Measurements from ENCODE around the gene ADAR.
"Not testable (repeated sequence)": the region's sequence is repeated elsewhere in the genome, so short reads cannot be mapped to it uniquely, and the experiment has no call there.

The ADAR gene

DNA sequence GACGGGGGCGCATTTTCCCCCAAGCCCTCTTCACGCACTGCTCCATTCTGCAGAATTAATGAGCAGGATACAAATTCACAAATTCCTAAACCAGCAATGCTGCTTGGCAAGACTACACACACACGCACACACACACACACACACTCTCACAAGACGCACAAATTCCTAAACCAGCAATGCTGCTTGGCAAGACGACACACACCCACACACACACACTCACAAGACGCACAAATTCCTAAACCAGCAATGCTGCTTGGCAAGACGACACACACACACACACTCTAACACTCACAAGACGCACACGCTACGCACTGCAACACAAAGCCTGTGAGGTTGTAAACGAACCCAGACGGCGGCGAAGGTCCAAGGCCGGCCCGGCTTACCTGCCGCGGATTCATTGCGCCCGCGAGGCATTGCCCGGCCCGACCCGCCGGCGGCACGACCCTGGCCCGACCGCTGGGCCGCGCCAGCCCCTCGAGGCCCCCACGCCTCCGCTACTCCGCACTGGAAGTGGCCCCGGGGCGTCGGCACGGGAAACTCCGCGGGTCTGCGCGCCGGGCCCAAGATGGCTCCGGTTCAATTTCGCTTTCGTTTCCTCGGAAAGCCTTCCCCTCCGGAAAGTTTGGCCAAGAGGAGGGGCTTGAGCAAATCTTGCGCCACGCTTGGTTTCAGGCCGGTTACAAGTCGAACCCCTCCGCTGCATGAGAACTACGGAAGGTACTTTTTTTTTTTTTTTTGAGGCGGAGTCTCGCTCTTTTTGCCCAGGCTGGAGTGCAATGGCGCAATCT lies at the start of gene ADAR:
ADAR (minus strand) TSS at position 578 of the 788 bp plus-strand sequence; CDS start at position 398, 180 bp downstream.
- Histone ChIP-seq H3K9ac (ENCODE audit: low read depth in 1 of 2, low read length in 2 of 2) (peak within 1 kb of the TSS; percentile 89 to 96), H3K4me1 (ENCODE audit: control insufficient read depth in 2 of 2, insufficient read depth in 2 of 2, low read length in 2 of 2) (peaks cover 10 to 17% of the 10 kb centered on the region in 2 donors), H3K27ac (ENCODE audit: low read depth in 2 of 2, low read length in 2 of 2) (peak within 1 kb of the TSS; percentile 96), H3K4me3 (ENCODE audit: low read length in 2 of 2) (peak within 1 kb of the TSS; percentile 94 to 98), H3K9me3 (ENCODE audit: control insufficient read depth in 2 of 2, low read length in 2 of 2) (no peaks in the 10 kb centered on the region), H3K36me3 (ENCODE audit: control insufficient read depth in 2 of 2, insufficient read depth in 2 of 2, low read length in 2 of 2) (peaks cover 0 to 4% of the 10 kb centered on the region in 2 donors), H3K27me3 (ENCODE audit: control insufficient read depth in 2 of 2, insufficient read depth in 2 of 2, low read length in 2 of 2) (no peaks in the 10 kb centered on the region)

DNA sequence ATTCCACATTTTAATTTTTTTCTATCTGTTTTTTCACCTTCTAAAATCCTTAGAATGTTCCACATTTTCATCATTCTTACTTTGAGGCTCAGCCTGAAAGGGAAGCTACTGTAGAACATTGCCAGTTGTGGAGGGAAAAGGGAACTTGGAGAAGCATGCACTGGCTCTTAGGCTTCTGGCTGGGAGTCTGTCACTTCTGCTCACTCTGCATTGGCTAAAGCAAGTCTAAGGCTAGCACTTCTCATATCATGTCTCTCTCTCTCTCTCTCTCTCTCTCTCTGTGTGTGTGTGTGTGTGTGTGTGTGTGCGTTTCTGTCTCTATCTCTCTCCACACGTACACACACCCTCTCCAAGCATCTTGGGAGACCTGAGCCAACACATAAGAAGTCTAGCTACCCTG lies 49.6 kb upstream of the ADAR start:
- Histone ChIP-seq H3K27ac (ENCODE audit: low read depth in 2 of 2, low read length in 2 of 2) (no peak overlapping the region), H3K4me3 (ENCODE audit: low read length in 2 of 2) (no peak overlapping the region), H3K36me3 (ENCODE audit: control insufficient read depth in 2 of 2, insufficient read depth in 2 of 2, low read length in 2 of 2) (no peaks in the 10 kb centered on the region), H3K9ac (ENCODE audit: low read depth in 1 of 2, low read length in 2 of 2) (no peak overlapping the region), H3K27me3 (ENCODE audit: control insufficient read depth in 2 of 2, insufficient read depth in 2 of 2, low read length in 2 of 2) (peaks cover 0 to 5% of the 10 kb centered on the region in 2 donors), H3K4me1 (ENCODE audit: control insufficient read depth in 2 of 2, insufficient read depth in 2 of 2, low read length in 2 of 2) (no peaks in the 10 kb centered on the region), H3K9me3 (ENCODE audit: control insufficient read depth in 2 of 2, low read length in 2 of 2) (no peaks in the 10 kb centered on the region)

DNA sequence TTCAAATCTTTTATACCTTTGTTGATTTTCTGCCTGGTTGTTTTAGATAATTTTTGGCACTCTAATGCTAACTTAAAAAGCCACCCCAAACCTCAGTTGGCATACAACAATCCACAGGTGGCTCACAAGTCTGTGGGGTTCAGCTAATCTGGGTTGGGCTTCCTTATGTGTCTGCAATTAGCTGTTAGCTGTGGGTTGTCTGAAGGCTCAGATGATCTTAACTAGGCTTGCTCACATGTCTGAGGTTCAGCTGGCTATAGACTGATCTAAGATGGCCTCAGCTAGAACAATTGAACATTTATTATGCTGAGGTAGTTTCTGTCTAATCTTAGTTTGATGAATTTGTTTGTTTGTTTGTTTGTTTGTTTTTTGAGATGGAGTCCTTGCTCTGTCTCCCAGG lies 44.9 kb upstream of the ADAR start:
- Histone ChIP-seq H3K27me3 (ENCODE audit: control insufficient read depth in 2 of 2, insufficient read depth in 2 of 2, low read length in 2 of 2) (peaks cover 0 to 5% of the 10 kb centered on the region in 2 donors), H3K9me3 (ENCODE audit: control insufficient read depth in 2 of 2, low read length in 2 of 2) (no peaks in the 10 kb centered on the region)

GRCh38 chr1:154644724-154645123 lies 36.7 kb upstream of the ADAR start:
- H3K9ac ChIP-seq (ENCODE audit: low read depth in 1 of 2, low read length in 2 of 2); H3K4me1 ChIP-seq (ENCODE audit: control insufficient read depth in 2 of 2, insufficient read depth in 2 of 2, low read length in 2 of 2); H3K9me3 ChIP-seq (ENCODE audit: control insufficient read depth in 2 of 2, low read length in 2 of 2); H3K4me3 ChIP-seq (ENCODE audit: low read length in 2 of 2); H3K36me3 ChIP-seq (ENCODE audit: control insufficient read depth in 2 of 2, insufficient read depth in 2 of 2, low read length in 2 of 2); H3K27me3 ChIP-seq (ENCODE audit: control insufficient read depth in 2 of 2, insufficient read depth in 2 of 2, low read length in 2 of 2); H3K27ac ChIP-seq (ENCODE audit: low read depth in 2 of 2, low read length in 2 of 2): not testable (repeated sequence)

More for the DNA sequence above, 44.9 kb upstream of the ADAR start:
- no peak overlapping the region for H3K9ac ChIP-seq (ENCODE audit: low read depth in 1 of 2, low read length in 2 of 2)
- no peaks in the 10 kb centered on the region for H3K4me1 ChIP-seq (ENCODE audit: control insufficient read depth in 2 of 2, insufficient read depth in 2 of 2, low read length in 2 of 2)
- no peak overlapping the region for H3K27ac ChIP-seq (ENCODE audit: low read depth in 2 of 2, low read length in 2 of 2)
- no peak overlapping the region for H3K4me3 ChIP-seq (ENCODE audit: low read length in 2 of 2)
- H3K36me3 ChIP-seq (ENCODE audit: control insufficient read depth in 2 of 2, insufficient read depth in 2 of 2, low read length in 2 of 2): no peaks in the 10 kb centered on the region

DNA sequence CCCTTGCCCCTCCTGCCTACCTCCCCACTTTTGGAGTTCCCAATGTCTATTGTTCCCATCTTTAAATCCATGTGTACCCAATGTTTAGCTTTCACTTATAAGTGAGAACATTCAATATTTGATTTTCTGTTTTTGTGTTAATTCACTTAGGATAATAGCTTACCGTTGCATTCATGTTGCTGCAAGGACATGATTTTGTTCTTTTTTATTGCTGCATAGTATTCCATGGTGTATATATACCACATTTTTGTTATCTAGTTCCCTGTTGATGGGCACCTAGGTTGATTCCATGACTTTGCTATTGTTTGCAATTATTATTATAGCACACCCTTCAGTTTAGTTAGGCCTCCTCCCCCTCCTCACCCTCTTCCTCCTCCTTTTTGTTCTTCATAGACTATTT lies 33.5 kb upstream of the ADAR start:
- Histone ChIP-seq H3K9me3 (ENCODE audit: control insufficient read depth in 2 of 2, low read length in 2 of 2) (no peaks in the 10 kb centered on the region), H3K4me3 (ENCODE audit: low read length in 2 of 2) (no peak overlapping the region)

GRCh38 chr1:154639876-154640275 lies 31.9 kb upstream of the ADAR start:
- H3K27ac ChIP-seq (ENCODE audit: low read depth in 2 of 2, low read length in 2 of 2): no peak overlapping the region
- H3K4me1 ChIP-seq (ENCODE audit: control insufficient read depth in 2 of 2, insufficient read depth in 2 of 2, low read length in 2 of 2): no peaks in the 10 kb centered on the region
- no peak overlapping the region for H3K9ac ChIP-seq (ENCODE audit: low read depth in 1 of 2, low read length in 2 of 2)
- H3K27me3 ChIP-seq (ENCODE audit: control insufficient read depth in 2 of 2, insufficient read depth in 2 of 2, low read length in 2 of 2): peaks cover 4 to 11% of the 10 kb centered on the region in 2 donors
- H3K9me3 ChIP-seq (ENCODE audit: control insufficient read depth in 2 of 2, low read length in 2 of 2): no peaks in the 10 kb centered on the region
- H3K4me3 ChIP-seq (ENCODE audit: low read length in 2 of 2): no peak overlapping the region
- H3K36me3 ChIP-seq (ENCODE audit: control insufficient read depth in 2 of 2, insufficient read depth in 2 of 2, low read length in 2 of 2): no peaks in the 10 kb centered on the region

More for the DNA sequence above, 33.5 kb upstream of the ADAR start:
- peaks cover 0 to 2% of the 10 kb centered on the region in 2 donors for H3K27me3 ChIP-seq (ENCODE audit: control insufficient read depth in 2 of 2, insufficient read depth in 2 of 2, low read length in 2 of 2)
- no peaks in the 10 kb centered on the region for H3K36me3 ChIP-seq (ENCODE audit: control insufficient read depth in 2 of 2, insufficient read depth in 2 of 2, low read length in 2 of 2)
- H3K4me1 ChIP-seq (ENCODE audit: control insufficient read depth in 2 of 2, insufficient read depth in 2 of 2, low read length in 2 of 2): no peaks in the 10 kb centered on the region
- H3K9ac ChIP-seq (ENCODE audit: low read depth in 1 of 2, low read length in 2 of 2): no peak overlapping the region
- no peak overlapping the region for H3K27ac ChIP-seq (ENCODE audit: low read depth in 2 of 2, low read length in 2 of 2)

GRCh38 chr1:154635171-154635570 lies 27.2 kb upstream of the ADAR start:
- H3K27me3 ChIP-seq (ENCODE audit: control insufficient read depth in 2 of 2, insufficient read depth in 2 of 2, low read length in 2 of 2): peaks cover 4 to 13% of the 10 kb centered on the region in 2 donors
- H3K9ac ChIP-seq (ENCODE audit: low read depth in 1 of 2, low read length in 2 of 2): no peak overlapping the region
- no peak overlapping the region for H3K27ac ChIP-seq (ENCODE audit: low read depth in 2 of 2, low read length in 2 of 2)
- H3K36me3 ChIP-seq (ENCODE audit: control insufficient read depth in 2 of 2, insufficient read depth in 2 of 2, low read length in 2 of 2): no peaks in the 10 kb centered on the region
- no peaks in the 10 kb centered on the region for H3K9me3 ChIP-seq (ENCODE audit: control insufficient read depth in 2 of 2, low read length in 2 of 2)
- no peak overlapping the region for H3K4me3 ChIP-seq (ENCODE audit: low read length in 2 of 2)
- no peaks in the 10 kb centered on the region for H3K4me1 ChIP-seq (ENCODE audit: control insufficient read depth in 2 of 2, insufficient read depth in 2 of 2, low read length in 2 of 2)

GRCh38 chr1:154629675-154630073 lies 21.7 kb upstream of the ADAR start:
- H3K36me3 ChIP-seq (ENCODE audit: control insufficient read depth in 2 of 2, insufficient read depth in 2 of 2, low read length in 2 of 2): no peaks in the 10 kb centered on the region
- H3K9ac ChIP-seq (ENCODE audit: low read depth in 1 of 2, low read length in 2 of 2): no peak overlapping the region
- no peaks in the 10 kb centered on the region for H3K9me3 ChIP-seq (ENCODE audit: control insufficient read depth in 2 of 2, low read length in 2 of 2)
- no peak overlapping the region for H3K27ac ChIP-seq (ENCODE audit: low read depth in 2 of 2, low read length in 2 of 2)
- no peak overlapping the region for H3K4me3 ChIP-seq (ENCODE audit: low read length in 2 of 2)
- H3K4me1 ChIP-seq (ENCODE audit: control insufficient read depth in 2 of 2, insufficient read depth in 2 of 2, low read length in 2 of 2): peaks cover 10 to 11% of the 10 kb centered on the region in 2 donors
- peaks cover 0 to 2% of the 10 kb centered on the region in 2 donors for H3K27me3 ChIP-seq (ENCODE audit: control insufficient read depth in 2 of 2, insufficient read depth in 2 of 2, low read length in 2 of 2)

DNA sequence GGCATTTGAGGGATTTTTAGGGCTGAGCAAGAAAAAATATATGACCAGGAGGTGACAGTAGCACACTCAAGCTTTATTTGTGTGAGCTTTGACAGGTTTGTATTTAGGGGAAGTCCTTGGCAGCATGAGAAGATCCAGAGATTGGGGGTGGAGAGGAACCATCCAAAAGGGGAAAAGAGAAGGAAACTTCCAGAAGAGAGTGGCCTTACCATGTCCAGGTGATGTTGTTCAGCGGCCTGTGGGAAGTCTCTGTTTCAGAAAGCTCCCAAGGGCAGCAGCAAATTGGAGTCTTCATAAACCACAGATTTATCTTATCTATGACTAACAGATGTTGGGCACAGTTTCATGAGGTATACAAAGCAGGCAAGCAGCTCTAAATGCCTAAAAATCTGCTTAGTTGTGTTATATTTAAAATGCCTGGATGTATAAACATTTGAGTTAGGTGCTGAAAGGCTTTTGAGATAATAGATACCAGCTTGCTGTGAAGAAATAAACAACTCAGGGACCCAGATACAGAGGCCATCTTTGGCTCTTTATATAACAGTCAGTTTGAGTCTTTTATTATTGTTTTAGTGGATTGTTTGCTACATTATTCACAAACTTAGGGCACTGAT lies 21.2 kb upstream of the ADAR start:
- H3K27ac ChIP-seq (ENCODE audit: low read depth in 2 of 2, low read length in 2 of 2): no peak overlapping the region

DNA sequence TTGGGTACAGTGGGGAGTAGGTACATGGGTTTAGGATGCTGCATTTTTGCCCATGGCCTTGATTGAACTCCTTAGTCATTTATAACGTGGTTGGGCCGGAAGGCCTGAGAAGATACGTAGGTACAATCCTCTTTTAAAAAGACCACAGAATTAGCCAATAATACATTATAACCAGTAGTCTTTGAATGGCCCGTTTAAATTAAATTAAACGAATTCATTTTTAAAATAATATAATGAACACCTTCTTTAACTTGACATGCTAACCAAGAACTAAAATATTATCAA lies 20.1 kb upstream of the ADAR start:
- no peaks in the 10 kb centered on the region for H3K27me3 ChIP-seq (ENCODE audit: control insufficient read depth in 2 of 2, insufficient read depth in 2 of 2, low read length in 2 of 2)
- no peaks in the 10 kb centered on the region for H3K9me3 ChIP-seq (ENCODE audit: control insufficient read depth in 2 of 2, low read length in 2 of 2)

More for the DNA sequence above, 21.2 kb upstream of the ADAR start:
- Histone ChIP-seq H3K4me1 (ENCODE audit: control insufficient read depth in 2 of 2, insufficient read depth in 2 of 2, low read length in 2 of 2) (peaks cover 10 to 11% of the 10 kb centered on the region in 2 donors), H3K9me3 (ENCODE audit: control insufficient read depth in 2 of 2, low read length in 2 of 2) (no peaks in the 10 kb centered on the region), H3K27me3 (ENCODE audit: control insufficient read depth in 2 of 2, insufficient read depth in 2 of 2, low read length in 2 of 2) (peaks cover 0 to 2% of the 10 kb centered on the region in 2 donors), H3K4me3 (ENCODE audit: low read length in 2 of 2) (no peak overlapping the region), H3K9ac (ENCODE audit: low read depth in 1 of 2, low read length in 2 of 2) (no peak overlapping the region), H3K36me3 (ENCODE audit: control insufficient read depth in 2 of 2, insufficient read depth in 2 of 2, low read length in 2 of 2) (no peaks in the 10 kb centered on the region)

More for the DNA sequence above, 20.1 kb upstream of the ADAR start:
- peaks cover 10 to 11% of the 10 kb centered on the region in 2 donors for H3K4me1 ChIP-seq (ENCODE audit: control insufficient read depth in 2 of 2, insufficient read depth in 2 of 2, low read length in 2 of 2)
- peak overlapping the region; percentile 72 to 80 for H3K9ac ChIP-seq (ENCODE audit: low read depth in 1 of 2, low read length in 2 of 2)
- H3K27ac ChIP-seq (ENCODE audit: low read depth in 2 of 2, low read length in 2 of 2): peak overlapping the region; percentile 82 to 86
- no peaks in the 10 kb centered on the region for H3K36me3 ChIP-seq (ENCODE audit: control insufficient read depth in 2 of 2, insufficient read depth in 2 of 2, low read length in 2 of 2)
- H3K4me3 ChIP-seq (ENCODE audit: low read length in 2 of 2): peak overlapping the region; percentile 89 to 94
